ENCODE measurements around the gene SLC2A13.
"Not testable (repeated sequence)": the region's sequence is repeated elsewhere in the genome, so short reads cannot be mapped to it uniquely, and the experiment has no call there.

Gene SLC2A13

DNA sequence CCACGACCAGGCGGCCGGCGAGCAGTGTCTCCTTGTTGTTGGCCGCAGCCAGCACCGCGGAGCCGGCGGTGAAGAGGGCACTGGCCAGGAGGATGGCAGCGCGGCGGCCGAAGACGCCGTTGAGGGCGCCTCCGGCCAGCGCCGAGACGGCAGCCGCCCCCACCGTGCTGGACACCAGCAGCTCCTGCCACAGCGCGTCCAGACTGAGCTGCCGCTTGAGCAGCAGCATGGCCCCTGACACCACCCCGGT is 691 bp downstream of the SLC2A13 start:
- no peak for DNase-seq (ENCODE audit: low spot score)

DNA sequence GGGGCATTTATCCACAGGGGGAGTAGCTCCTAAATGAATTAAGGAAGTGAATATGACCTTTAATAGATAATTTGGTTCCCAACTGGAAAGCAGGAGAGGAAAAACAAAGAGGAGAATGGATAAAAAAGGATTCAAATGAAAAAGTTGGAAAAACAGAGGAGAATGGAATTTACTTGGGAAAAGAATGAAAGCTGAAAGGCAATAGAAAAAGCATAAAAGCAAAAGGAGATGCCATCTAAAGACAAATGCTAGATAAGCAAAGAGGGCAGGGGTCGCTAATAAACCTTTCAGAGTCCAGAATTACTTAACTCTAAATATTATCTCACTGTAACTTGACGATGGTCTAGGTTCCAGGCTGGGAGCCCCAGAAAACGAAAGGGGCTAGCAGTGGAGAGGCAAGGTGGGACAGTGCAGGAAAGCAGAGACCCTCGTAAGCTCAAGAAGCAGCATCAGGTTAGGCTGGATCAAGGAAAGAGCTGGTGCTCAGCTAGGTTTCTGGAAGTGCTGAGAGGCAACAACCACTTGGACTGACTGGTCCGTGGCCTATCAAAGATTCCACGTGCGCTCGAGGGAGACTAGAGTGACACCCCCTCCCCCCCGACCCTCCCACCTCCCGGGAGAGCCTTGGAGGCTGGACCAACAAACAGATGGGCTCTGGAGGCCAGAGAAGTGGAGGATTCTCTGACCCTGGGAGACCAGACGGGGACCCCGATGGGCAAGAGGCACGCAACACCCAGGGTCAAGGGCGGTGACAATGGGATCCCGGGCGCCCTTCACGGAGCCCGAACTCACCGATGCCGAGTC is 1.2 kb downstream of the SLC2A13 start:
- no peak for DNase-seq (ENCODE audit: low spot score)

DNA sequence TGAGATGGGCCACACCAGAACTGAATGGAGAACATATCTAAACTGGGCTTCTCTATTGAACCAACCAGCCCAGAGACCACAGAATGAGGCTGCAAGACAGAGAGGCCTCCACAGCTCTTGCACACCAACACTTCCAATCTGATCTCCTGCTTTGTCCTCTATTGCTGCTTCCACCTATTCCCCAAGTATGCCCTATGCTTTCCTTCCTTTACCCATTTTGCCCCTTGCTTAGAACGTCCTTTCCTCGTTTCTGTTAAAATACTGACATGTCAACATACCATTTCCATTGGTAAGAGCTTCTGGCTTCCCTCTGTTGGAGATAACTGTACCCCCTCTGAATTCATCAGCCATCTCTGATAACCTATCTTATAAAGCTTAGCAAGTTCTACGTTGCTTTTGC is 2.8 kb downstream of the SLC2A13 start:
- no peak for DNase-seq (ENCODE audit: low spot score)

DNA sequence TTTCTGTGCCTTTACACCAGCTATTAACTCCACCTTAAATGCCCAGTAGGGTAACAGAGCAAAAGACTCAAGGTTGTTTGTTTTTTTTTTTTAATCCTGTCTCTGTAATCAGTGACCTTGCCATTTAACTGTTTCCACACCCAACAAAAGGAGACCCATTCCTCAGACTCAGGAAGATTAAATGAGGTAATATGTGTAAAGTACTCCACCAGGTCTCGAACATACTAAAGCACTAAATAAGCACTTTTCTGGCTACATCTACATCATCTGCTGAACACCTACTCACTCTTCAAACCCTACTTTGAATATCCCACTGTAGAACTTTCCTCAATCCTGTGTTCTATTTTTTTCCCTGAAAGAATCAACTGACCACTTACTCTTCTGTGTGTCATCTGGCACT is 4.1 kb downstream of the SLC2A13 start:
- DNase-seq (ENCODE audit: low spot score), result no peak

DNA sequence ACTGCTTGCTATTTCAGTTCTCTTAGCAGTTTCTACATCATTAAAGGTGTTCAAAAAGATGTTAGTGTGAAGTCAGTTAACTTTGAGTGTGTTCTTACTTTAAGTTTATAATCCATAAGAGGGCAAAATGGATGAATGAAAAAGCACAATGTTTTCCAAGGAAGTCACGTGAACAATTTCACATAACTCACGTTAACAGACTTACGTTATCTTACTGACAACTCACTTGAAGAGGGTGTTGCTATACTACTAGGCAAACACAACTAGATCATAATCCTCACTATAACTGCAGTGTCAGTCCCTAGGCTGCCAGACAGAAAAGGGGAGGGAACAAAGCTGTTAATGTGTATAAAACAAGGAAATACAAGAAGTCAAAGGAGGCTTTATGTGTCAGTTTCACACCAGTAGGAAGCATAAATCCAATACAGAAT is 6.4 kb downstream of the SLC2A13 start:
- no peak for DNase-seq (ENCODE audit: low spot score)

DNA sequence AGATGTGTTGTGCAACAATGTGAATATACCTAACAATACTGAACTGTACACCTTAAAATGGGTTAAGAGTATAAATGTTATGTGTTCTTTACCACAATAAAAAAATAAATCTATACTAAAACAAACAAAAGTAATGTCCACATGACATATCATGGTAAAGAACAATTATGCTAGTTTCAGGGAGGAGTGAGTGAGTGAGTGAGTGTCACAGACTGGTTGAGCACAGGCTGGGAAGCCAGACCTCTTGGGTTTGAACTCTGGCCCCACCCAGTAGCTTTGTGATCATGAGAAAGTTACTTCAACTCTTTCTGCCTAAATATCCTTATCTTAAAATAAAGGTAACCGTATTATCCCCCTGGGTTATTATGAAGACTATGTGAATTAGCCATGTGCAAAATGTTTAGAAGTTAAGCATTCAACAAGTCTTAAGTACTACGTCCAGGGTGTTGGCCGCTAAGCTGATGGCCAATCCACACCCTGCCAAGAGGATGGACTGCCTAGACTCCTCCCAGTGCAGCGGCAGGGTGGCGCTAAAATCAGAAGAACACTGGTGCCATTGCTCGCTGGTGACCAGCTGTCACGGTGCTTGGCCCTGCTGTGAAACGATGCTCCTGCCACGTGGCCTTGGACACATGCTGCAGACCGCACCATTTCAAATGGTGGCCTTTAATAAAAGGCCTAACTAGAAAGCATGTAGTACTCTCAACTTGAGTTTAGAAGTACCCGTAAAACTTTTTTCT is 7.3 kb downstream of the SLC2A13 start:
- DNase-seq (ENCODE audit: low spot score), result no peak

DNA sequence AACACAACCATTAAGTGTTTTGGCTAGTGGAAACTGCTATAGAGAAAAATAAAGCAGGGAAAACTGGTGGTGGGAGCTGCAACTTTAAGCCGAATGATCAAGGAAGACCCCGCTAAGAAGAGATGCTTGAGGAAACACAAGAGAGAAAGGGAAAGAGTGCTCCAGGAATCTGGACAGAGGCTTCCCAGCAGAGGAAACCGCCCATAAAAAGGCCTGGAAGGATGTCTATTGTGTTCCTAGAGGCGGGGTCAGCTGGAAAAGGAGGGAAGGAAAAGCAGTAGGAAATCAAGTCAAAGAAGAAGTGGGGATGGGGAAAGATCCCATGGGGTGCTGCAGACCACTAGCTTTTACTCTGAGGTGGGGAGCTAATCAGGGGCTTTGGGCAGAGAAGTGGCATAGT is 12.4 kb downstream of the SLC2A13 start:
- no peak for DNase-seq (ENCODE audit: low spot score)

DNA sequence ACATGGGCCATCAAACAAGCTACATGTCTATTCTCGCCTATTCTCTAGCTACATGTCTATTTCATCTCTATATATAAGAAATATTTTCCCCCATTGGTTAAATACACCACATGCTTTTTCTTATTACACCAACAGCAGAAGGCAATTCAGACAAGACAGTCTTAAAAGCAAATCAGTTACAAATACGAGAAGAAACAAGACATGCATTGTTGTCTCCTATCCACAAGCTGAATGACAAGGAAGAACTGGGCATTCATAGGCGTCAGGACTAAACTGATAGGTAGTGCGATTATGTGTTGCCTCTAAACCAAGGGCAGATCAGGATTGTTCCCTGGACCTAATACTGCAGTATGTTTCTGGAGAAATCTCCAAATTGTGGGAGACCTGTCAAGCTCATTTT is 19.4 kb downstream of the SLC2A13 start:
- DNase-seq (ENCODE audit: low spot score), result no peak

DNA sequence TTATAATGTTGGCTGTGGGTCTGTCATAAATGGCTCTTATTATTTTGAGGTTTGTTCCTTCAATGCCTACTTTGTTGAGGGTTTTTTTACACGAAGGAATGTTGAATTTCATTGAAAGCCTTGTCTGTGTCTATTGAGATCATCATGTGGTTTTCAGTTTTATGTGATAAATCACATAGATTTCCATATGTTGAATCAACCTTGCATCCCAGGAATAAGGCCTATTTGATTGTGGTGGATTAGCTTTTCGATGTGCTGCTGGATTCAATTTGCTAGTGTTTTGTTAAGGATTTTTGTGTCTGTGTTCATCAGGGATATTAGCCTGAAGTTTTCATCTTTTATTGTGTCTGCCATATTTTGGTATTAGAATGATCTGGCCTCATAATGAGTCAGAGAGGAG is 27.6 kb downstream of the SLC2A13 start:
- no peak for DNase-seq (ENCODE audit: low spot score)

DNA sequence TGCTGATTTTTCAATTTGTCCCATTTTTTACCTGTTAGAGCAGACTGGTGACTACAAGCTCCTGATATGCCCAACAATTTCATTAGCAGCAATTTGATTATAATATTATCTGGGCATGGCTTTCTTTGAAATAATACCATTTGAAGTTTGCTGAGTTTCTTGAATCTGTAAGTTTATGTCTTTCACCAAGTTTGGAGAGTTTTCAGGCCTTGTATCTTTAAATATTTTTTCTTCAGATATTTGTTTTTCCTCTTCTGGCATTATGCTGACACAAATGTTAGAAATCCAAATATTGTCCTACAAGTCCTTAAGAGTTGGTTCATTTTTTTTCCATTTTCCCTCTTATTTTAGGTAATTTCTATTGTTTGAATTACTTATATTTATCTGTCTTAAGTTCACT is 30.4 kb downstream of the SLC2A13 start:
- DNase-seq (ENCODE audit: low spot score), result no peak

DNA sequence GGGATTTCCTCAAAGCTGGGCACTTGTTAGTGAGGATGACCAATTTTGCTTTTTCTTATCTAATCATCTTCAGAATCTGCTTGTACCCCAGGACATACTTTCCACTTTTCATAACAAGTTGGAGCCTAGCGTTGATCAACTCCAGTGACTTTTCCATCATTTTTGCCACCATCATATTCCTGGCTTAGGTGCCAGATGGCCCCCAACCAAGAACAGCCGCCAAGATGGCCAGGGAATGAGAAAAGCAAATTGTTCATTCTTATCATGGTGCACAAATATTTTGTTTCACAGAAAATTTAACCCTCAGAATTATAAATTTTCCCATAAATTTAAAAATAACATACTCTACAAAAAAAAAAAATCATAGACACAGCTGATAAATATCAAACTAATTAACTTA is 37.5 kb downstream of the SLC2A13 start:
- DNase-seq (ENCODE audit: low spot score), result no peak

DNA sequence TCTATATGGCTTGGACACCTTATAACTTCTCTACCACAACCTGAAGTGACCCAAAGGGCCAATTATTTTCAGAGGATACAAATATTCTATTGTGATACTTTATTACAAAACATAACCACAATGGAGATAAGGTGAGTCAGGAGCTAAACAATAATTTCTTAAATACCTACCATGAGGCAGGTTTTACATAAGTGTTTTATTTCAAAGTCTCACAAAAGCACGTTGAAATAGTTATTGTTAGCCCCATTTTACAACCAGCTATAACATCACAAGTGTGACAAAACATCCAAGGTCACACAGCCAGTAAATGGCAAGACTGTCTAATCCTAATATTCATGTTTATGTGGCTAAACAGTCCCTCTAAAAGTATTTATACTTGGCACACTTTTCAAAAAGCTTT is 40.2 kb downstream of the SLC2A13 start:
- no peak for DNase-seq (ENCODE audit: low spot score)

DNA sequence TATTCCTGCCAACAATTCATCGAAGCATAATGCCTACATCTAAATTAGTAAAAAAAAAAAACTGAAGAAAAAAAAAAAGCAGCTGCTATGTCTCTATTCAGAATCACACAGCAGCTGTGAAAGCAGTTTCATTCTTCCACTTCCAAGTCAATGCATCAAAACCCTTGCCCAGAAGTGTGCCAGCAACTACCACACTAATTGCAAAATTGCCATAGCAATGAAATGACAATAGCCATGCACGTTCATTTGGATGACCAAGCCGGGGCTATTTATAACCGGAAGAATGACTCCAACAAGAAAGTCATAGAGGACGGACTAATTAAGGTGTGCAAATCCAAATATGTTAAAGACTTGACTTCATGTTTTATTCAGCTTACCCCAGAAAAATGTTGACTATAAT is 42.5 kb downstream of the SLC2A13 start:
- no peak for DNase-seq (ENCODE audit: low spot score)

DNA sequence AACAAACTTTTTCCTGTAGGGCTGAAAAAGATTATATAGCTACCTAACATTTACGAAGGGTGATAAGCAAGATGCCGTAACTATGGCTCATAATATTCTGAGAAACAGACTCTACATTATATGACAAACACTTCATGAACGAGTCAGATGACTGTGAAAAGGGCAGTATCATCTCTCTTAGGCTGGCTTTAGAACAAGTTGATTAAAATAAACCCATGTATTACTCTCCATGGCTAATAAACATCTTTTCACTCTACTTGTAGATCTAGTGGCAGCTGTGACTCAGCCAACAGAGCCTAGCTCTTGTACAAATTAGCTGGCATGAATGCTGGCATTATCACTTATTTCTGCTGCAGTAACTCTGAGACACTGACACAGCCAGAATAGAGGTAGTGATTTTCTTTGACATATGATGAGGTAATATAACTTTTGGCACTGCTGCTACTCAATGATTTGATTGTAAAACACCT is 47.1 kb downstream of the SLC2A13 start:
- DNase-seq (ENCODE audit: low spot score), result no peak

DNA sequence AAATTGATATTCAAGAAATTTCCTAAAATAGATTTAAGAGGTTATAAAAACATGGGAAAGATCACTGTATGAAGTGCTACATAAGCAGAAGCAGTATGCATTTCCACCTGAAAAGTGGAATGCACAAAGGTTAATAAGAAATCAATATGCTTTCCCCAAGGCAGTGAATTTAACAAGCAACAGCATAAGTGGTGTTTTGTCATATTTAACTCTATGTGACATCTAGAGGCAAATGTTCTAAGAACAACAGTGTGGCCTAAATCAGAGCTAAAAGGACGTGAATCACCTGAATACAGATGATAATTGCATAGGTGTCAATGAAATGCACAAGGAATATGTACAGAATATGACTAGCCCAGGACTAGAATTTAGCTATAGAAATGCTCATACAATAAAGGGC is 49.5 kb downstream of the SLC2A13 start:
- DNase-seq (ENCODE audit: low spot score), result no peak

DNA sequence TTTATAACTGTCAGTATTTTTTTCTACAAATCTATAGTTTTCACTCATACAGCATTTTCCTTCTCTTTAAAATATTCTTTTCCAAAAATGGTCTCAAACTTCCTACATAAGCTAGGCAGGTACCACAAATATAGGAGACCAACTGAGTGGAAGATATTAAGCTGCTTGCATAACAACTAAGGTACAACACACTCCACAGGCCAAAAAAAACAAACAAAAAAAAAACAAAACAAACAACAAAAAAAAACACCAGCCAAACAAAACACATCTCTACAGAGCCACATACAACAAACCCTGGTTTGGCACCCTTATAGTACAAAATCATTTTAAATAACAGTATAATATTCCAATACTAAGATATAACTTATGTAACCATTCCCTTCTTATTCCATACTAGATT is 50.1 kb downstream of the SLC2A13 start:
- DNase-seq (ENCODE audit: low spot score), result no peak

DNA sequence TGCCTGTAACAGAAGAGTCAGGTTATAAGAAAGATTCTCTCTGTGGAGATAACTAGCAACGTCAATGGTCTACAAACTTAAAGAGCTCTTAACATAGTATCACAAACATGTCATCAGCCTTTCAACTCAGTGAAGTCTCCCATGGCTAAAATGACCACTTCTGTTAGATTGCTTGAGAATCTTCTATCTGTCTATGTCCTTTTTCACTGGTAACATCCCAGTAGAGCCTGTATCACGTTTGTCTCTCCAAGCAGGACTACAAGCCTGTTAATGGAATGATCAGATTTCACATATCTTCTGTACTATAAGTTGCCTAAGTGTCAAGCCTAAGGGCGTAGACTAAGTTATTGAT is 50.7 kb downstream of the SLC2A13 start:
- no peak for DNase-seq (ENCODE audit: low spot score)

DNA sequence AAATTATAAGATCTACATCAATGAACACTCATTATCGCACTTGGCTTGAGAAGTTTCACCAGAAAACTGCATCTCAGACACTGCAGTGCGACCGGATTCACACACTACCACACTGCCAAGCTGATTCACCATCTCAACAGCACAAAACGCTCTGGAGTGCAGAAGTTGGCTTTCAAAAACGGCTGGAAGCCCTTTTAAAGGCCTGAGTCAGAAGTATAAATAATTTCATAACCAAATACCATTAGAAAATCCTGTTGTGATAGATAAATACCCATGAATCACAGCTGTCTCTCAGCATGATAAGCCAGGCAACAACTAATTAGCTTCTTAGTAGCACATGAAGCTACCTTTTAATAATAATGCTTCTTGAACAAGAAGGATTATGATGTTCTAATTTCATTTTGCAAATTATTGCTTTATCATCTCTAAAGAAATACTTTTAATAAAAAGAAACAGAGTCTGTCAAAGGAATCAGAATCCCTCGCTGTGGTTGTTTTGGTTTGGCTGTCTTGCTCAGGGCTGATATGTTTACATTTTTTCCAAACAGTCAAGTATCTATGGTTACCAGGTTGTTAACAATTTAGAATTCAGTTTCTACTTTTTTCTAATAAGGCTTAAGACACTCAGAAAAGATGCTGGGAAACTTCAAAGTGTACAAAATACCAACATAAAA is 51.2 kb downstream of the SLC2A13 start:
- no peak for DNase-seq (ENCODE audit: low spot score)

DNA sequence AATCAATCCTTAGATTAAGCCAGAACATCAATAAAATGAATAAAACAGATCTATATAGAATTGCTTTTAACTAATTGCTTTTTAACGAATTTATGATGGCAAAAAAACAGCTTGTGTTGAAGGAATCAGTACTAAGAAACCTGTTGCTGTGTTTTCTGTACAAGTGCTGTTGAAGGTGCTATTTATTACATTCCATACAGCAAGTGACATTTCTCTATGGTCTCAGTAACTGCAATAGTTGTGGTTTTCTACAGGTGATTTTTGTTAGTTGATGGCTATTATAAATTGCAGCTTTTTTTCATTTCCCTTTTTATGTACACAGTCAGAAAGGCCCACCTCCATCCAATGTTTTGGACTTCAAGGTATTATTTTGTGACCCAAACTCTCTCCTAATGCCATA is 56.6 kb downstream of the SLC2A13 start:
- no peak for DNase-seq (ENCODE audit: low spot score)

DNA sequence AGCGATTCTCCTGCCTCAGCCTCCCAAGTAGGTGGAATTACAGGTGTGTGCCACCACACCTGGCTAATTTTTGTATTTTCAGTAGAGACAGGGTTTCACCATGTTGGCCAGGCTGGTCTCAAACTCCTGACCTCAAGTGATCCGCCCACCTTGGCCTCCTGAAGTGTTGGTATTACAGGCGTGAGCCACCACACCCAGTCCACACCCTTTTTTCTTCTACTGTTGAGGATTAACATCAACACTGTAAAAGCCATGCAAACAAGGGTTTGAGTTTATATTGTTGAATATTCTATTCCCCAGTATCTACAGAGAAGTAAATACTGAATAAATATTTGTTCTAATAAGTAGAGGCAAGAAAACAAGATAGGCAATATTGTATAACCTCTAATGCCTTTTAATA is 58.9 kb downstream of the SLC2A13 start:
- not testable (repeated sequence) for DNase-seq (ENCODE audit: low spot score)

DNA sequence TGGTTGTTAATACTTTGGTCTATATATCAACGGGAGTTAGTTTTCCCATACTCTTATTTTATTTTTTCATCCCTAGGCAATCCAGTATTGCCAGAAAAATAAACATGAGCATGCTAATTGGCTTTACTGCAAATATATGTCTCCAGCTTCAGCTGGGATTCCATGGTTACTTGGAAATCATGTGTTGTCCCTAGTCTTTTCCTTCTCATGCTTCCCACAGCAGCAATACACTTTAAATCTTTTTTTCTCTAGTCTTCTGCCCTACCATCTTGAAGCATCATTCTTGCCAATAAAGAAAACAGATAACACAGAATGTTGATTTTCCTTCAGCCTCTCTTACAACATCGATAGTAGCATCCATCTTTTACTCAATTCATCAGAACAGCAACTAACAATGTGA is 60.2 kb downstream of the SLC2A13 start:
- no peak for DNase-seq (ENCODE audit: low spot score)

DNA sequence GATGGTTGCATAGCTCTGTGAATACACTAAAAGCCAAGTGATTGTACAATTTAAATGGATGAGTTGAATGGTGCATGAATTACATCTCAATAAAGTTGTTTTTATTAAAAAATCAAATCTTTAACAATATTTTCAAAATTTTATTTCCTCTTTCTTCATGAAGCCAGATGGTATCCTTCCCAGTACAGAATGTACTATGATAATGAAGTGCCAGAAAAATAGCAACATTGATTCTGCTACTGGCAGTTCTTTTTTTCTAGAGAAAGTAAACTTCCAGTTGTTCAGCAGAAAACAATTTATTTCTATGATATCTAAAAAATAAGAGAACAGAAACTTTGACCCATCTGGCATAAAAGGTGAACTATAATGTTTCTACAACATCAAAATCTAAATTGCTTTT is 61.5 kb downstream of the SLC2A13 start:
- DNase-seq (ENCODE audit: low spot score), result no peak

DNA sequence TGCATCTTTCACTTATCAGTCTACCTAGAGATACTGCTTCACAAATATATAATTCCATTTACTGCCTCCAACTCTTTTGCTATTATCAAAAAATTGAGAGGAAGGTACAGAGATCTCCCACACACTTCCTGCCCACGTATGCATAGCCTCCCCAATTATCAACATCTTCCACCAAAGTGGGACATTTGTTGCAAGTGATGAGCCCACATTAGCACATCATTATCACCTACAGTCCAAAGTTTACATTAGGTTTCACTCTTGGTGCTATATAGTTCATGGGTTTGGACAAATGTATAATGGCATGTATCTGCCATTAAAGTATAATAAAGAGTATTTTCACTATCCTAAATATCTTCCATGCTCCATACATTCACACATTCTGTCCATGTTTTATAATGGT is 66.3 kb downstream of the SLC2A13 start:
- no peak for DNase-seq (ENCODE audit: low spot score)

DNA sequence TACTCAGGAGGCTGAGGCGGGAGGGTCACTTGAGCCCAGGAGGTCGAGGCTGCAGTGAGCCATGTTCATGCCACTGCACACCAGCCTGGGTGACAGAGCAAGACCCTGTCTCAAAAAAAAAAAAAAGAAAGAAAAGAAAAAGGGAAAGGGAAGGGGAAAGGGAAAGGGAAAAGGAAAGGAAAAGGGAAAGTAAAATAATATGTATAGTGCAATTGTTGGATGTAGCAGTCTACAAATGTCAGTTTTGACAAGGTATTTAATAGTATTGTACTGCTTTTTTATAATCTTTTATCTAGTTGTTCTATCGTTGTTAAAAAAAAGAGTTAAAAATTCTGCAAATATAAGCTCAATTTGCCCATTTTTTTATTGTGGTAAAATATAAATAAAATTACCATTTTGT is 67.3 kb downstream of the SLC2A13 start:
- DNase-seq (ENCODE audit: low spot score), result no peak
